ENCODE measurements around the gene KLK11. TPM values are rescaled to one million over a fixed set of nuclear protein-coding genes. Genes with fewer than 3 reads are reported as not detected.

Gene KLK11
- total and polyA plus RNA-seq, 4 donors = 0.07 to 0.25 TPM; not detected in 2

DNA sequence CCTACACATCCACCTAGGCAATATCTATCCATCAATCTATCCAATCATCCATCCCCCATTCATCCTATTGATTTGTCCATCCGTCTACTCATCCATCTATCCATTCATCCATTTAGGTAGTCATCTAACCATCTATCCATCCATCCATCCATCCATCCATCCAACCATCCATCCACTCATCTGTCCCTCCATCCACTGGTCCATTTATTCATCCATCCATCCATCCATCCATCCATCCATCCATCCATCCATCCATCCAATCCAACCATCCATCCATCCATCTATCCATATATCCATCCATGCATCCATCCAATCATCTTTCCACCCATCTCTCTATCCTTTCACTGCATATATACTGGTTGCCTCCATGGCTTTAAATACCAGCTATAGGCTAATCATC lies 34.6 kb upstream of the KLK11 start:
- TF ChIP-seq EGR1 (IDR thresholded peaks at IDR 0.05; ENCODE audit: low read depth in 2 of 2) (no peak), MAX (IDR thresholded peaks at IDR 0.05) (no peak)
- H3K27ac ChIP-seq (ENCODE audit: low read depth in 1 of 2, low read length in 2 of 2) = no peak overlapping the region
- DNase-seq (ENCODE audit: low spot score) = no peak
- whole genome bisulfite sequencing = 2% methylated on average over 1 of the region's 1 CpG
- H3K36me3 ChIP-seq (ENCODE audit: control insufficient read depth in 4 of 4, insufficient read depth in 3 of 4, low read depth in 1 of 4, low read length in 3 of 4) = no peaks in the 10 kb centered on the region
- H3K9me3 ChIP-seq (ENCODE audit: control insufficient read depth in 4 of 4, low read length in 3 of 4) = no peaks in the 10 kb centered on the region
- no peaks in the 10 kb centered on the region for H3K4me1 ChIP-seq (ENCODE audit: control insufficient read depth in 4 of 4, insufficient read depth in 4 of 4, low read length in 3 of 4)
- H3K27me3 ChIP-seq (ENCODE audit: control insufficient read depth in 4 of 4, insufficient read depth in 4 of 4, low read length in 3 of 4) = peaks cover 0 to 6% (median 3%) of the 10 kb centered on the region in 4 donors
- H3K9ac ChIP-seq (ENCODE audit: low read depth in 1 of 2, low read length in 2 of 2) = no peak overlapping the region
- H3K4me3 ChIP-seq (ENCODE audit: low read depth in 1 of 3, low read length in 3 of 3) = no peak overlapping the region

- WGBS = 62% methylated on average over 4 of the region's 4 CpGs
- TF ChIP-seq REST (IDR thresholded peaks at IDR 0.05) = no peak
- TF ChIP-seq FOXA2 (IDR thresholded peaks at IDR 0.05) = no peak
- TF ChIP-seq GABPA (IDR thresholded peaks at IDR 0.05 in 1 of 2, conservative IDR thresholded peaks at IDR 0.05 in 1 of 2) = no peak
- TF ChIP-seq YY1 (IDR thresholded peaks at IDR 0.05) = no peak
- no peak for TF ChIP-seq NR2F2 (IDR thresholded peaks at IDR 0.05)
- no peak for TF ChIP-seq RXRA (IDR thresholded peaks at IDR 0.05)
- no peak for TF ChIP-seq EGR1 (IDR thresholded peaks at IDR 0.05; ENCODE audit: low read depth in 2 of 2)
- no peak for TF ChIP-seq ATF3 (IDR thresholded peaks at IDR 0.05)
- TF ChIP-seq SP1 (IDR thresholded peaks at IDR 0.05) = no peak
- no peak for TF ChIP-seq RAD21 (IDR thresholded peaks at IDR 0.05)
- no peak for TF ChIP-seq CTCF (IDR thresholded peaks at IDR 0.05; ENCODE audit: low read depth, low read length, missing input control)
- TF ChIP-seq FOXA1 (IDR thresholded peaks at IDR 0.05) = no peak
- no peak for TF ChIP-seq HNF4A (conservative IDR thresholded peaks at IDR 0.05)
- TF ChIP-seq JUND (IDR thresholded peaks at IDR 0.05) = no peak
- no peak for TF ChIP-seq HNF4G (IDR thresholded peaks at IDR 0.05)
- no peak for TF ChIP-seq TAF1 (conservative IDR thresholded peaks at IDR 0.05)
- TF ChIP-seq ZBTB33 (IDR thresholded peaks at IDR 0.05) = no peak
- TF ChIP-seq MAX (IDR thresholded peaks at IDR 0.05) = no peak
- Histone ChIP-seq H3K27ac (ENCODE audit: low read depth in 1 of 2, low read length in 2 of 2) (no peak overlapping the region), H3K27me3 (ENCODE audit: control insufficient read depth in 4 of 4, insufficient read depth in 4 of 4, low read length in 3 of 4) (peaks cover 0 to 3% (median 3%) of the 10 kb centered on the region in 4 donors), H3K9ac (ENCODE audit: low read depth in 1 of 2, low read length in 2 of 2) (no peak overlapping the region), H3K9me3 (ENCODE audit: control insufficient read depth in 4 of 4, low read length in 3 of 4) (no peaks in the 10 kb centered on the region), H3K36me3 (ENCODE audit: control insufficient read depth in 4 of 4, insufficient read depth in 3 of 4, low read depth in 1 of 4, low read length in 3 of 4) (no peaks in the 10 kb centered on the region), H3K4me1 (ENCODE audit: control insufficient read depth in 4 of 4, insufficient read depth in 4 of 4, low read length in 3 of 4) (no peaks in the 10 kb centered on the region), H3K4me3 (ENCODE audit: low read depth in 1 of 3, low read length in 3 of 3) (no peak overlapping the region)
- DNase-seq (ENCODE audit: low spot score) = no peak
Measured at GRCh38 chr19:51060336-51060735, 33.9 kb upstream of the KLK11 start.

All from liver (tissue), 9 donors.